Iris pigment epithelial cell (primary cell): ENCODE measurements around the gene POPDC2.
A peak's percentile ranks its signal among the peaks of the same experiment; 100 is the strongest.

ENCODE experiments used
- DNase-seq: peaks from one replicate; pipeline ENCODE4 v3.0.0-alpha.2; 2011; ENCODE audit warnings: low read depth

POPDC2 gene

GRCh38 chr3:119639494-119640350 lies 20.7 kb downstream of the POPDC2 start:
- no peak for DNase-seq

- DNase-seq = peak; percentile 88
These were observed 22.5 kb downstream of the POPDC2 start for GRCh38 chr3:119637679-119638477.

GRCh38 chr3:119636891-119637611 lies 23.3 kb downstream of the POPDC2 start:
- DNase-seq = no peak

GRCh38 chr3:119636249-119636648 lies 24.1 kb downstream of the POPDC2 start:
- peak; percentile 63 for DNase-seq

GRCh38 chr3:119635719-119636118 lies 24.7 kb downstream of the POPDC2 start:
- no peak for DNase-seq

GRCh38 chr3:119632829-119633228 lies 27.6 kb downstream of the POPDC2 start:
- DNase-seq = no peak

- no peak for DNase-seq
These were observed 28.2 kb downstream of the POPDC2 start for GRCh38 chr3:119632216-119632615.

- no peak for DNase-seq
These were observed 28.9 kb downstream of the POPDC2 start for GRCh38 chr3:119631516-119631915.

- DNase-seq = no peak
These were observed 29.5 kb downstream of the POPDC2 start for GRCh38 chr3:119630880-119631329.

GRCh38 chr3:119630128-119630879 lies 30.1 kb downstream of the POPDC2 start:
- peak; percentile 89 for DNase-seq

- DNase-seq = no peak
These were observed 31.5 kb downstream of the POPDC2 start for GRCh38 chr3:119628816-119629445.

GRCh38 chr3:119628390-119628789 lies 32.0 kb downstream of the POPDC2 start:
- no peak for DNase-seq

- DNase-seq = no peak
These were observed 32.9 kb downstream of the POPDC2 start for GRCh38 chr3:119627461-119627860.

- no peak for DNase-seq
These were observed 34.2 kb downstream of the POPDC2 start for GRCh38 chr3:119626196-119626595.

GRCh38 chr3:119625451-119626153 lies 34.8 kb downstream of the POPDC2 start:
- DNase-seq = no peak

GRCh38 chr3:119624002-119624720 lies 36.2 kb downstream of the POPDC2 start:
- no peak for DNase-seq

- no peak for DNase-seq
These were observed 39.5 kb downstream of the POPDC2 start for GRCh38 chr3:119620899-119621298.

- peak; percentile 53 for DNase-seq
These were observed 41.3 kb downstream of the POPDC2 start for GRCh38 chr3:119619094-119619493.

- DNase-seq = no peak
These were observed 44.3 kb downstream of the POPDC2 start for GRCh38 chr3:119616056-119616455.

- no peak for DNase-seq
These were observed 46.5 kb downstream of the POPDC2 start for GRCh38 chr3:119613872-119614271.
